Gastroesophageal sphincter (tissue), 3 donors: ENCODE data around the gene MRPL37.

ENCODE experiments used
- CTCF ChIP-seq, 4 experiments: fragments of 200-600 bp in 2 of 4; fragments of 450-650 bp in 2 of 4; sonication (generic) in 1 of 4; IDR thresholded peaks; one replicate each; pipeline ENCODE4 v1.5.1; 2017 to 2019; ENCODE audit warnings: antibody characterized with exemption in 4 of 4, mild to moderate bottlenecking in 2 of 4, moderate library complexity in 2 of 4
- POLR2A ChIP-seq, 2 donors: fragments of 450-650 bp; IDR thresholded peaks; one replicate each; pipeline ENCODE4 v1.6.1; 2017; ENCODE audit warnings: antibody characterized with exemption in 2 of 2, mild to moderate bottlenecking in 2 of 2, moderate library complexity in 1 of 2

GRCh38 chr1:54169068-54169467 is 30.9 kb upstream of the MRPL37 start:
- TF ChIP-seq CTCF (IDR thresholded peaks at IDR 0.05) (no peak), POLR2A (IDR thresholded peaks at IDR 0.05) (no peak)
